Rectal smooth muscle tissue (tissue), 1 donor: ENCODE data around the gene EZH2.

Experiments
- H3K27ac ChIP-seq: one replicate; pipeline ENCODE4 v1.7.0; 2013; ENCODE audit warnings: low read depth, low read length, inconsistent platforms
- H3K27me3 ChIP-seq: one replicate; pipeline ENCODE4 v1.7.0; 2013; ENCODE audit warnings: low read length; ENCODE audit not compliant: control insufficient read depth, insufficient read depth
- H3K36me3 ChIP-seq: one replicate; pipeline ENCODE4 v1.7.0; 2013; ENCODE audit warnings: low read length; ENCODE audit not compliant: control insufficient read depth, insufficient read depth
- H3K4me1 ChIP-seq: one replicate; pipeline ENCODE4 v1.7.0; 2013; ENCODE audit warnings: low read length; ENCODE audit not compliant: control insufficient read depth, insufficient read depth
- H3K4me3 ChIP-seq: one replicate; pipeline ENCODE4 v1.7.0; 2013; ENCODE audit warnings: low read length
- H3K9ac ChIP-seq: one replicate; pipeline ENCODE4 v1.7.0; 2013; ENCODE audit warnings: low read length

The EZH2 gene

GRCh38 chr7:148814922-148815559 is 69.0 kb downstream of the EZH2 start:
- Histone ChIP-seq H3K4me1 (no peaks in the 10 kb centered on the region), H3K36me3 (peaks cover 4% of the 10 kb centered on the region), H3K9ac (no peak overlapping the region), H3K27me3 (no peaks in the 10 kb centered on the region), H3K4me3 (no peak overlapping the region), H3K27ac (no peak overlapping the region)

- no peak overlapping the region for H3K27ac ChIP-seq
- H3K4me3 ChIP-seq: no peak overlapping the region
- H3K9ac ChIP-seq: no peak overlapping the region
- no peaks in the 10 kb centered on the region for H3K27me3 ChIP-seq
- no peaks in the 10 kb centered on the region for H3K4me1 ChIP-seq
- H3K36me3 ChIP-seq: peaks cover 4% of the 10 kb centered on the region
Measured at GRCh38 chr7:148813890-148814289, 70.2 kb downstream of the EZH2 start.

- Histone ChIP-seq H3K27me3 (no peaks in the 10 kb centered on the region), H3K9ac (no peak overlapping the region), H3K27ac (no peak overlapping the region), H3K4me3 (no peak overlapping the region), H3K36me3 (peaks cover 4% of the 10 kb centered on the region), H3K4me1 (no peaks in the 10 kb centered on the region)
Measured at GRCh38 chr7:148811892-148812291, 72.2 kb downstream of the EZH2 start.

GRCh38 chr7:148809856-148810255 is 74.2 kb downstream of the EZH2 start:
- Histone ChIP-seq H3K27ac (no peak overlapping the region), H3K4me3 (no peak overlapping the region), H3K9ac (no peak overlapping the region), H3K4me1 (no peaks in the 10 kb centered on the region), H3K27me3 (no peaks in the 10 kb centered on the region), H3K36me3 (peaks cover 4% of the 10 kb centered on the region)

GRCh38 chr7:148807436-148807835 is 76.7 kb downstream of the EZH2 start:
- no peak overlapping the region for H3K9ac ChIP-seq
- H3K27me3 ChIP-seq: no peaks in the 10 kb centered on the region
- H3K27ac ChIP-seq: no peak overlapping the region
- no peaks in the 10 kb centered on the region for H3K4me1 ChIP-seq
- H3K4me3 ChIP-seq: no peak overlapping the region
- peaks cover 6% of the 10 kb centered on the region for H3K36me3 ChIP-seq

- Histone ChIP-seq H3K27ac (no peak overlapping the region), H3K9ac (no peak overlapping the region), H3K4me3 (no peak overlapping the region), H3K27me3 (no peaks in the 10 kb centered on the region), H3K36me3 (peaks cover 14% of the 10 kb centered on the region), H3K4me1 (no peaks in the 10 kb centered on the region)
Measured at GRCh38 chr7:148806187-148806586, 77.9 kb downstream of the EZH2 start.

GRCh38 chr7:148804343-148805235 is 79.5 kb downstream of the EZH2 start:
- no peak overlapping the region for H3K9ac ChIP-seq

GRCh38 chr7:148803094-148803493 is 81.0 kb downstream of the EZH2 start:
- Histone ChIP-seq H3K36me3 (peaks cover 33% of the 10 kb centered on the region), H3K4me1 (no peaks in the 10 kb centered on the region), H3K27me3 (no peaks in the 10 kb centered on the region), H3K27ac (no peak overlapping the region), H3K9ac (no peak overlapping the region), H3K4me3 (no peak overlapping the region)

More at GRCh38 chr7:148804343-148805235, 79.5 kb downstream of the EZH2 start:
- Histone ChIP-seq H3K4me1 (no peaks in the 10 kb centered on the region), H3K36me3 (peaks cover 20% of the 10 kb centered on the region), H3K27me3 (no peaks in the 10 kb centered on the region), H3K27ac (no peak overlapping the region), H3K4me3 (no peak overlapping the region)

- Histone ChIP-seq H3K9ac (no peak overlapping the region), H3K36me3 (peaks cover 38% of the 10 kb centered on the region), H3K4me1 (no peaks in the 10 kb centered on the region), H3K27me3 (no peaks in the 10 kb centered on the region), H3K4me3 (no peak overlapping the region), H3K27ac (no peak overlapping the region)
Measured at GRCh38 chr7:148802101-148802493, 82.0 kb downstream of the EZH2 start.

- Histone ChIP-seq H3K27ac (no peak overlapping the region), H3K27me3 (no peaks in the 10 kb centered on the region), H3K9ac (no peak overlapping the region), H3K36me3 (peaks cover 38% of the 10 kb centered on the region), H3K4me3 (no peak overlapping the region), H3K4me1 (no peaks in the 10 kb centered on the region)
Measured at GRCh38 chr7:148800677-148801076, 83.4 kb downstream of the EZH2 start.

- Histone ChIP-seq H3K9ac (no peak overlapping the region), H3K27ac (no peak overlapping the region), H3K27me3 (no peaks in the 10 kb centered on the region), H3K4me3 (no peak overlapping the region), H3K4me1 (no peaks in the 10 kb centered on the region), H3K36me3 (peaks cover 38% of the 10 kb centered on the region)
Measured at GRCh38 chr7:148799893-148800555, 84.1 kb downstream of the EZH2 start.

- H3K36me3 ChIP-seq: peaks cover 45% of the 10 kb centered on the region
- no peaks in the 10 kb centered on the region for H3K4me1 ChIP-seq
- H3K9ac ChIP-seq: no peak overlapping the region
- no peaks in the 10 kb centered on the region for H3K27me3 ChIP-seq
- no peak overlapping the region for H3K4me3 ChIP-seq
- no peak overlapping the region for H3K27ac ChIP-seq
Measured at GRCh38 chr7:148796841-148797240, 87.2 kb downstream of the EZH2 start.
